Ectodermal cell (in vitro differentiated cells): Measurements from ENCODE around the gene HAPLN3.

Experiments
- H3K27ac ChIP-seq: 2 replicates; pipeline ENCODE4 v1.7.0; 2013; ENCODE audit warnings: mild to moderate bottlenecking, low read depth, low read length; ENCODE audit not compliant: insufficient read depth, poor library complexity, severe bottlenecking
- H3K27me3 ChIP-seq: 2 replicates; pipeline ENCODE4 v1.7.0; 2013; ENCODE audit warnings: mild to moderate bottlenecking, low read length; ENCODE audit not compliant: insufficient read depth, control insufficient read depth, poor library complexity, severe bottlenecking
- H3K36me3 ChIP-seq: one replicate; pipeline ENCODE4 v1.7.0; 2013; ENCODE audit warnings: low read length; ENCODE audit not compliant: control insufficient read depth, insufficient read depth
- H3K4me1 ChIP-seq: one replicate; pipeline ENCODE4 v1.7.0; 2013; ENCODE audit warnings: low read length; ENCODE audit not compliant: control insufficient read depth, insufficient read depth
- H3K4me3 ChIP-seq: 2 replicates; pipeline ENCODE4 v1.7.0; 2013; ENCODE audit warnings: low read depth, low read length, control low read depth; ENCODE audit not compliant: insufficient read depth
- H3K9me3 ChIP-seq: 2 replicates; pipeline ENCODE4 v1.7.0; 2013; ENCODE audit warnings: mild to moderate bottlenecking, low read length, moderate library complexity; ENCODE audit not compliant: control insufficient read depth
- WGBS, 2 experiments: methylation state at CpG; one replicate each; pipeline ENCODE4 v1.1.7; 2013; ENCODE audit warnings: missing lambda C conversion rate in 2 of 2; 5-methylcytosine and 5-hydroxymethylcytosine counted together

The HAPLN3 gene

GRCh38 chr15:88845616-88846015, 49.7 kb downstream of the HAPLN3 start:
- Histone ChIP-seq H3K36me3 (no peaks in the 10 kb centered on the region), H3K9me3 (no peaks in the 10 kb centered on the region), H3K4me1 (no peaks in the 10 kb centered on the region), H3K4me3 (no peak overlapping the region), H3K27me3 (no peaks in the 10 kb centered on the region), H3K27ac (no peak overlapping the region)
- 91 to 92% methylated on average over 15 of the region's 15 CpGs for WGBS, 2 experiments

GRCh38 chr15:88844749-88845386, 50.5 kb downstream of the HAPLN3 start:
- Histone ChIP-seq H3K27ac (no peak overlapping the region), H3K36me3 (no peaks in the 10 kb centered on the region), H3K4me3 (no peak overlapping the region), H3K4me1 (no peaks in the 10 kb centered on the region), H3K27me3 (no peaks in the 10 kb centered on the region), H3K9me3 (no peaks in the 10 kb centered on the region)
- WGBS, 2 experiments: 83 to 87% methylated on average over 5 of the region's 5 CpGs

GRCh38 chr15:88843334-88843733, 52.0 kb downstream of the HAPLN3 start:
- no peak overlapping the region for H3K4me3 ChIP-seq
- no peaks in the 10 kb centered on the region for H3K36me3 ChIP-seq
- H3K4me1 ChIP-seq: no peaks in the 10 kb centered on the region
- H3K27me3 ChIP-seq: no peaks in the 10 kb centered on the region
- H3K27ac ChIP-seq: no peak overlapping the region
- H3K9me3 ChIP-seq: no peaks in the 10 kb centered on the region
- WGBS, 2 experiments: 95 to 96% methylated on average over 21 of the region's 21 CpGs

- H3K27me3 ChIP-seq: no peaks in the 10 kb centered on the region
- 93 to 94% methylated on average over 4 of the region's 4 CpGs for WGBS, 2 experiments
- no peaks in the 10 kb centered on the region for H3K4me1 ChIP-seq
- no peak overlapping the region for H3K27ac ChIP-seq
- no peaks in the 10 kb centered on the region for H3K9me3 ChIP-seq
- H3K36me3 ChIP-seq: no peaks in the 10 kb centered on the region
- H3K4me3 ChIP-seq: no peak overlapping the region
These were observed 53.2 kb downstream of the HAPLN3 start for GRCh38 chr15:88842156-88842555.

- Histone ChIP-seq H3K27me3 (no peaks in the 10 kb centered on the region), H3K9me3 (no peaks in the 10 kb centered on the region), H3K27ac (no peak overlapping the region), H3K4me1 (no peaks in the 10 kb centered on the region), H3K4me3 (no peak overlapping the region), H3K36me3 (no peaks in the 10 kb centered on the region)
- 82% methylated on average over 1 of the region's 1 CpG; no CpG with 5 or more reads in 1 of the 2 experiments for WGBS, 2 experiments
These were observed 54.1 kb downstream of the HAPLN3 start for GRCh38 chr15:88841236-88841635.

GRCh38 chr15:88839961-88840360, 55.4 kb downstream of the HAPLN3 start:
- WGBS, 2 experiments: 93 to 96% methylated on average over 16 of the region's 16 CpGs
- Histone ChIP-seq H3K27ac (no peak overlapping the region), H3K4me3 (no peak overlapping the region), H3K36me3 (no peaks in the 10 kb centered on the region), H3K9me3 (no peaks in the 10 kb centered on the region), H3K4me1 (no peaks in the 10 kb centered on the region), H3K27me3 (no peaks in the 10 kb centered on the region)

GRCh38 chr15:88839146-88839545, 56.2 kb downstream of the HAPLN3 start:
- H3K27ac ChIP-seq: no peak overlapping the region
- no peak overlapping the region for H3K4me3 ChIP-seq
- no peaks in the 10 kb centered on the region for H3K9me3 ChIP-seq
- WGBS, 2 experiments: 93 to 94% methylated on average over 3 of the region's 3 CpGs
- H3K4me1 ChIP-seq: no peaks in the 10 kb centered on the region
- H3K27me3 ChIP-seq: no peaks in the 10 kb centered on the region
- H3K36me3 ChIP-seq: no peaks in the 10 kb centered on the region

GRCh38 chr15:88838667-88839066, 56.7 kb downstream of the HAPLN3 start:
- no peaks in the 10 kb centered on the region for H3K4me1 ChIP-seq
- 91 to 93% methylated on average over 18 of the region's 18 CpGs for WGBS, 2 experiments

GRCh38 chr15:88835646-88836045, 59.7 kb downstream of the HAPLN3 start:
- H3K27me3 ChIP-seq: no peaks in the 10 kb centered on the region
- no peaks in the 10 kb centered on the region for H3K36me3 ChIP-seq
- H3K4me3 ChIP-seq: no peak overlapping the region
- WGBS, 2 experiments: 90 to 96% methylated on average over 2 of the region's 2 CpGs
- H3K4me1 ChIP-seq: no peaks in the 10 kb centered on the region
- H3K9me3 ChIP-seq: no peaks in the 10 kb centered on the region
- H3K27ac ChIP-seq: no peak overlapping the region

More at GRCh38 chr15:88838667-88839066, 56.7 kb downstream of the HAPLN3 start:
- no peaks in the 10 kb centered on the region for H3K9me3 ChIP-seq
- no peaks in the 10 kb centered on the region for H3K27me3 ChIP-seq
- no peak overlapping the region for H3K27ac ChIP-seq
- H3K4me3 ChIP-seq: no peak overlapping the region
- no peaks in the 10 kb centered on the region for H3K36me3 ChIP-seq

- WGBS, 2 experiments: 91 to 93% methylated on average over 3 to 4 of the region's 4 CpGs
- Histone ChIP-seq H3K9me3 (no peaks in the 10 kb centered on the region), H3K27ac (no peak overlapping the region), H3K4me3 (no peak overlapping the region), H3K4me1 (no peaks in the 10 kb centered on the region), H3K36me3 (no peaks in the 10 kb centered on the region), H3K27me3 (no peaks in the 10 kb centered on the region)
These were observed 60.2 kb downstream of the HAPLN3 start for GRCh38 chr15:88835119-88835518.
